GM19043 (cell line): Measurements from ENCODE around the gene AGBL3.

Source experiments
- ATAC-seq: cut with Tn5 transposase; IDR thresholded peaks from one replicate; pipeline ENCODE4 v1.9.1; 2021; ENCODE audit warnings: low read depth; ENCODE audit not compliant: unreplicated experiment

Gene AGBL3

DNA sequence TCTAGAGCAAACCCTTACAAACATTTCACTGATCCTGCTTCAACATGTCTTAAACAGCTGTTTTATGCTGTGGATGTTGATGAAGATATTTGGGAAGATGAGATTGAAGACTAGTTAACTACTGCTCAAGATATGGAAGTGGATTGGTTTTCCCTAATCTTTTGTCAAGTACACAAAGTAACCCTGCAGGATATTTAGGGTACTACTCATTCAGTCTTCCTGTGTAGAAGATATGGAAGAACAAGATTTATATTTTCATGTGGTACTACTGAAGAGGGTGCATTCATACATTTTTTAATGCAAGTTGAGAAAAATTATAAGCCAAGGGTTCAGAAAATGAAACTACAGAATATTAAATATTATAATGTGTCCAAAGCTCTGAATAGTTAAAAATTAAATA lies 143.3 kb downstream of the AGBL3 start:
- ATAC-seq, result no peak

DNA sequence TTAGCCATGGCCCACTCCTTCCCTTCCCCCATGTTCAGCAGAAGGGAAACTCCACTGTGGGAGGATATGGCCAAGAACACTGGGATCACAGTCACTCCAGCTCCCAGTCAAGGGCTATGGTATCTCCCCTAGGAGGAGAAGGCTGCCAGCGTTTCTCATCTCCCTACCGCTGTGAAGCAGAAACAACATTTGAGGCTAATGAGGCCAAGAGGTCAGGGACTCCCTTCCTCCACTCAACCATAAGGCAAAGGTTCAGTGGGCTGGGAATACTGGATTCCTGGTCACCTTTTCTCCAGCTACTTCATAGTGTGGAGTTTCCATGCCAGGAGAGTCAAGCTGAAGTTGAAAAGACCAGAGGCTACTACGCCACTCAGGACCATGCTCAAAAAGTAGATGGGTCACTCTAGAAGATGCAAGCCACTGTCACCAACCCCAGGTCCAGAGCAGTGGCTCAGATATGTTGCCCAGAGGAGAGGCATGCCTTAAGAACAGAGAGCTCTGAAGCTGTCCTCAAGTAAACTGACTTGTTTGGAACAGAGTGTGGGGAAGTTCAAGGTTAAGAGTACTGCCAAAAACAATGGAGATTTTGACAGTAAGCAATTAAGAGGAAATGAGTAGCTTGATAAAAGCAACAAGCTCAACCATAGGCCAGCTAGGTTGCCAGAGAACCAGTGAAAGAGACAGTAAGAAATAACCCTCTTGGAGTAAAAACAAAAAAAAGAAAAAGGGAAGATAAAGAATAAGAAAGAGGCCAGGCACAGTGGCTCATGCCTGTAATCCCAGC lies 157.8 kb downstream of the AGBL3 start:
- ATAC-seq, result no peak

DNA sequence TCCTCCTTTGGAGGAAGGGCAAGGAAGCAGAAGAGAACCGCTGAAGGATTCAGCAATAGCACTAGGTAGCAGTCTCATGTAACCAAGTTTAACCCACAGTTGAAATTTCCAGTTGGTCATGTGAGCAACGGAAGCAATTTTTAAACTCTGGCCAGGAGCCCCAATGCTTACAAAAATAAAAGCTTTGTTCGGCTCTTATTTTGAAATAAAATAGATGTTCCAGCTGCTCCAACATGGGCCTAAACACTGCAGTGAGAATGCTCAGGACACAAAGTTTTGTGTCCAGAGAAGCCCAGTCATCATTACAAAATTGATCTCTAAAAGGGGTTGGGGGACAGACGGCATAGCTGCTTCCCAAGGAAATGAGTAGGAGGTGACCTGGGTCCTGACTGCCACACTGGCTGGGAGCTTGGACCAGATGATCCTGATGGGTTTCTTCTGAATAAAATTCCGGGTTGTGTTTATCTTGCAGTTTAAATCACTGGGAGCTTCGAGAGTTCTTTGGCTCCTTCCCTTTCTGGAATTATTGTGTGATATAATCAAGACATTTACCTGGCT lies 161.1 kb downstream of the AGBL3 start:
- ATAC-seq, result no peak

DNA sequence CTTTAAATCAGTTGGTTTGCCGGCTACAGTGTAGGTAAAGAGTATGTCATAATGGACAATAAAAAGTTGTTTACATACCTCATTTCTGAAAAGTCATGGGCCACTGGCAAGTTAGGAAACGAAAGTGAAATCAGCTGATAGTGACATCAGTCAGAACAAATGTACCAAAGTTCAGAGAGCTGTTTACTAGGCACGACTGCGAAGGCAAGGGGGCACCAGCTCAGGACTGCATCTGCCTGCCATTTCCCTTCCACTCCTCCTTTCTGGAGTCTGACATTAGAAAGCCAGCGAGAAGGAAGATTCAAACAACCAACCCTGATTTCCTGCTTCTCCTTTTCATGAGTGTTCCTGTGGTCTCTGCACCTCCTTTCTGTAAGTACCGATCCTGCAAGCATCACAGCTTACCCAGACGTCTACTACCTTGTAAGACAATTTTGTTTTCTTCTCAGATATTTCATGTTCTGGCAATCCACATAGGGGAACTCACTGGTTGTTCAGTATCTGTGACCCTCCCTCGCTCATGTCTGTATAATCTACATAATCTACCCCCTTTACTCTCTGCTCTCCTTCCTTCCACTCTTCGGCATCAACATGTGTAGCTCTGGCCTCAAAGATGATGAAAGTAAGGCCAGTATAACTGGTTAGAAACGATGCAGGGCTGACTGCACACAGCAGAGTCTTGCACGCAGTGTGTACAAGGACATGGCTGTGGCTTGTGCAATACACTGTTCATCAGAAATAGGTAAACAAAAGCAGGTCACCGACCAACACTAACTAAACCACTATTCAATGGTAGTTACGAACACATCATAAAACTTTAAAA lies 161.8 kb downstream of the AGBL3 start, which contains the start of gene TMEM140:
Gene TMEM140 (plus strand): TSS at position 174 of the 823 bp plus-strand sequence. CDS start 16,370 bp downstream, outside the sequence.
- ATAC-seq, result peak; percentile 58

DNA sequence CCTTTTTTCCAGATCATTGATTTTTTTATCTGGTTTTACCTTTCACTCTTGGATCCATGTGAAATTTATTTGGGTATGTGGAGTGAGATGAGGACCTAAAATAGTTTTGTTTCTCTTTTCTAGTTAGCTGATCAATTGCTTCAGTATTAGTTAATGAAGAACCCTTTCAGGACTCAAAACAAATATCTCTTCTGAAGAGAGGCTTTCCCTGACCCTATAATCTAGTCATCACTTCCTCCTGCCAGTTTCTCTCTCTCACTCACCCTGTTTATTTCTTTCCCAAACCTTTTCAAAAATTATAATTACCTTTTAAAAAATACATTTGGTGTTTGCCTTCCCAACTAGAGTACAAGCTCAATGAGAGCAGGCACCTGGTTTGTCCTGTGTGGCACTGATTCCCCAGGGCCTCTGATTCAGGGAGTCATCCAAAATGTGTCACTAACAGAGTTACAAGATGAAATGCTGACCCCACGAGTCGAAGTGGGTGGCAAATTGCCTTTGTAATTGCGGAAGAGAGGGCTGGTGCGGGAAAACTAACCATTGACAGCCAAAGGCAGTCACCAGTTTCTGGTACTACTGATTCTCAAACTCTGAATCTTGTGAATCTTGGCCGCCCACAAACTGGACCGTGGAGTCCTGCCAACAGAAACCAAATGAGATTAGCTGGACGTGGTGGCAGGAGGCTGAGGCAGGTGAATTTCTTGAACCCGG lies 163.9 kb downstream of the AGBL3 start:
- ATAC-seq, result no peak

DNA sequence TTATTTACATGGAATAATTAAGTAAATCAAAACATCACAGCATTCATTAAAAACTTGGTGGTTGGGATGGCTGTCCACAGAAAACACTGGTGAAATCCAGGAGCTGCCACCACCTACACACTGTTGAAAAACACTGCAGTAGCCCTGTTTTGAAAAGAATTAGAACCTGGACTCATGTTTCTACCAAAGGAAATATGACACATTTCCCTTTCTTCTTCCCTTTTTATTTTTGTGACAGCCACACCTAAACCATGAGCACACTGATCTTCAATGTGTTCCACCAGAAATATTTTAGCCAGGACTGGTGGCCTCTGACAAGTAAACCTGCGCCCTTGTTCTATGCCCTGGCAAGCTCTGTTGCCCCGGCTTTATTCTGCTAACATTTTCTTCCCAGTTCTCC lies 164.8 kb downstream of the AGBL3 start:
- no peak for ATAC-seq

DNA sequence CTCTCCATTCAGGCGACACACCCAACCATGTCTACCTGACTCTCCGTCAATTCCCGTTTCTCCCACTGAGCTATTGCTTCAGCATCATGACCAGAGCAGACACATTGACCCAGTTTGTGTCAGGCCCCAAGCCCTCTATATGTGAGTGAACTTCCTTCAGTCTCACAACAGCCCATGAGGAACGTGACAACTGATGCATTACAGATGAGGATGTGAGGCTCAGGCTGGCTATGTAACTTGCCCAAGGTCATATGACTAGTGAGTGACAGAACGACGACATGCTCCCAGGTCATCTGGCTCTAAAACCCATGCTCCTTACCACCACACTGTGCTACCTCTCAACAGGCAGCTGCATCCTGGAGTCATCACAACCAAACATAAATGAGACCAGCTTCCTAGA lies 165.2 kb downstream of the AGBL3 start:
- no peak for ATAC-seq

DNA sequence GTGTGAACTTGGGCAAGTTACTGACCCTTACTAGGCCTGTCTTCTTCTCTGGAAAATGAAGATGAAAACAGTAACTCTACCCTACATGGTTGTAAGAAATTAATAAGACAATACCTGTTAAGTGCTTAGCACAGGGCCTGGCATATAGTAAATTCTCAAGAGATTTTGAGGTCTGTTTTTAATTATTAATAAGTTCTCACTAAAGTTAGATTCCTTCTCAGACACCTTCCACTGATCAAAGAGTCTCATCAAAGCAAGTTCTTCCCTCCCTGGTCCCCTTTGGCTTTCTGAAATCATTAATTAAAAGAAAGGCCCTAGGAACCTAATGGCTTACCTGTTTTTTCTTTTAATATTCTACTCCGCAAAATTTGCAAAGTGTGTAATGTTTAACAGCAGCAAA lies 166.1 kb downstream of the AGBL3 start:
- ATAC-seq, result no peak

DNA sequence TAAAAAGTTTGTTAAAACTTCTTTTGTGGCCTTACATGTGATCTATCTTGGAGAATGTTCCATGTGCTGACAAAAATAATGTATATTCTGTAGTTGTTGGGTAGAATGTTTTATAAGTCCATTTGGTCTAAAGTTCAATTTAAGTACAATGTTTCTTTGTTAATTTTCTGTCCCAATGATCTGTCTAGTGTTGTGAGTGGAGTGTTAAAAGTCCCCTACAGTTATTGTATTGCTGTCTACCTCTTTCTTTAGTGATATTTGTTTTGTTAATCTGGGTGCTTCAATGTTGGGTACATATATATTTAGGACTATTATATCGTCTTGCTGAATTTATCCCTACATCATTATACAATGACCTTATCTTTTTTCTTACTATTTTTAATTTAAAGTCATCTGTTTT lies 168.4 kb downstream of the AGBL3 start:
- no peak for ATAC-seq

DNA sequence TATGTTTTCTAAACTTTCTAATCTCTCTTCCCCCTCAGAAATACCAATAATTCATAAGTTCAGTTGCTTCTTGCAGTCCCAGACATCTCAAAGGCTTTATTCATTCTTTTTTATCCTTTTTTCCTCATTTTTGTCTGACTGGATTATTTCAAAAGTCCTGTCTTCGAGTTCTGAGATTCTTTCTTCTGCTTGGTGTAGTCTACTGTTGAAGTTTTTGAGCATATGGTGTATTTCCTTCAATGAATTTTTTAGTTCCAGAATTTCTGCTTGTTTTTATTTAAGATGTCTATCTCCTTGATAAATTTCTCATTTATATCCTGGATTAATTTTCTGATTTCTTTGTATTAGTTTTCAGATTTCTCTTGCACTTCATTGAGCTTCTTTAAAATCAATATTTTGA lies 170.0 kb downstream of the AGBL3 start:
- ATAC-seq, result no peak

DNA sequence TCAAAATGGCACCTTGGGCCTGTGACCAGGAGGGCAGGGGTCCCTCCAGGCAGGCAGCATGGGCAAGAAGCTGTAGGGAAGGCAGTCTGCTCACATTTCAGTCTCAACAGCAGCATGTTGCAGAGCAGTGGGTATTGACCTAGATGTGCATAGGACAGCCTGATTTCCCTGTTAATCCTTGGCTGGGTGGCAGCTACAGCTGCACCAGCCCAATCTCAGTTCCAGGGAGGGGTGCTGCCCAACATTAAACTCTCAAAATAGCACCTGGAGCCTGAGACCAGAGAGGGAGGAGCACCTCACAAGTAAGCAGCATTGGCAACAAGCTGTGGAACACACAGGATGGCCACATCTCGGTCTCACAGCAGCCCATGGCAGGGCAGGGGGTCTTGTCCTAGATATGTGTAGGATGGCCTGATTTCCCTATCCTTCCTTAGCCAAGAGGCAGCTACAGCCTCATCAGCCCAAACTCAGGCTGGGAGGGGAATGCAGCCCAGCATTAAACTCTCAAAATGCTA lies 171.9 kb downstream of the AGBL3 start:
- ATAC-seq, result no peak

DNA sequence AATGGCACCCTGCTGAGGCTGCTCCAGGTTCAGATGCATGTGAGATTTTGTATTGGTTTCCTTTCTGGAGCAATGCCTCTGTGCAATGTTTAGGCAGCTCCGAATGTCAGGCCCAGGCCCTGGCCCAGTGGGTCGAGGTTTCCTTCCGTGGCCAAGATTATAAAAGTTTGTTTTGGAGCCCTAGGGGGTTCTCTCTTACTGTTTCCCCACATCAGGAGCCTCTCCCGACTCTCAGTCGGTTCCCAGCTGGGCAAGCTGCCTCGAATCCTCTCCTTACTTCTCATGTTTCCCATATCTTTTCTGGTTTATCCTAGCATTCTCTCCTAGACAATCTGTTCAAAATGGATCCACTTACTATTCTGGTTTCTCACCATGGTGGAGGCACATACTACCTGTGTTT lies 172.6 kb downstream of the AGBL3 start:
- ATAC-seq, result no peak

DNA sequence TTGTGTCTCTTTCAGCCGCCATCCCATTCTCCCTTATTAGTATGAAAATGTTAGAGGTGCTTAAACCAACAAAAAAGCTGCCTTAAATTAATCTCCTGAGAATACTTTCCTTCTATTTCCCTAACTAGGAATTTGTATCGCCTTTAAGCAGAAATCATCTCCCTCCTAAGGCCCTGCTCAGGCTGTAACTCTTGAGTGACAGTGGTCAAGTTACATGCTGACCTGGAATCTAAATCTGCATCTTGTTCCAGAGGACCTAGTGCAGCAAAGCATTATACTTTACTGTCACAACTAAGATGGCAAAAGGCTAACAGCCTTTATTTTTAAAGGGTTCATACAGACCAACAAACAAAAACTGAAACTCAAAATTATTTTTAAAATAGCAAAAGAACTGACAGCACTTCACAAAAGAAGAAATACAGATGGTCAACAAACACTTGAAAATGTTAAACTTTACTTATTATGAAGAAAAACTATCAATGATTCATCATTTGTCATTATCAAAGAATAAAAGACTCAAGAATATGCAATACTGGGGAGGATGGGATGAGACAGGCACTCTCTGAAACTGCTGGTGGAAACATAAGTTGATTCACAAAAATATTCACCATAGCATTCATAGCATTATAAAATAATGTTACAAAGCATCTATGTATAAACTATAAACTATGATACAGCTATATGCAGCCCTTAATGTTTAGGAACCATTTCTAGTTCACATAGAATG lies 173.2 kb downstream of the AGBL3 start:
- no peak for ATAC-seq

DNA sequence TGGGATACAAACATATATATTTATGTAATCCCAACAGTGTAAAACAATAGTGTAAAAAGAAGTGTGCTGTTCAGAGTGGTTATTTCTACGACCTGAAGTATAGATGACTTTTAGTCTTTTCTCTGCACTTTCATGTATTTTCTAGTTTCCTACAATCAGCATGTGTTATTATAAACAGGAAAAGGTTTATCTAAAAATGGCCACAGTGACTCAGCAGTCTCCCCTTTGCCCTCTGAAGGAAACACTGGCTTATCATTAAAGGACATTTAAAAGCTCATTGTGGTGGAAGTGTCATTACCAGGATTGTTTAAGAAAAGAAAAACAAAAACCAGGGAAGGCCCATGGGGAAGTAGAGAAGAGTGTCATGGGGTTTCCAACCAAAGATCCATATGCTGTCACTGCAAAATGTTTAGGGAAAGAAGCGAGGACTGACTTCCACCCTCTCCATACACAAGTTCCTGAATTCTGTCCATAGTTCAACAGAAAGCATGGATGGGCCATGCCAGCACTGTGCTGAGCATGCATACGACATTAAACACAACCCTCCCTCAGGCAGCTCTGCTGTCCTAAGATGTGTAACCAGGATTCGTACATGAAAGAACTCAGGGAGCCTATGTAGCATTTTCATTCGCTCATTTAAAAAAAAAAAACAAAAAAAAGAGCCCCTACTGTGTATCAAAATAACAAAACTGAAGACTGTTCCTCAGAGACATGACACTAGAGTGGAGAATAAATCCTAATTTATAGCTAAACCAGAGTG lies 174.0 kb downstream of the AGBL3 start:
- ATAC-seq, result peak; percentile 53

DNA sequence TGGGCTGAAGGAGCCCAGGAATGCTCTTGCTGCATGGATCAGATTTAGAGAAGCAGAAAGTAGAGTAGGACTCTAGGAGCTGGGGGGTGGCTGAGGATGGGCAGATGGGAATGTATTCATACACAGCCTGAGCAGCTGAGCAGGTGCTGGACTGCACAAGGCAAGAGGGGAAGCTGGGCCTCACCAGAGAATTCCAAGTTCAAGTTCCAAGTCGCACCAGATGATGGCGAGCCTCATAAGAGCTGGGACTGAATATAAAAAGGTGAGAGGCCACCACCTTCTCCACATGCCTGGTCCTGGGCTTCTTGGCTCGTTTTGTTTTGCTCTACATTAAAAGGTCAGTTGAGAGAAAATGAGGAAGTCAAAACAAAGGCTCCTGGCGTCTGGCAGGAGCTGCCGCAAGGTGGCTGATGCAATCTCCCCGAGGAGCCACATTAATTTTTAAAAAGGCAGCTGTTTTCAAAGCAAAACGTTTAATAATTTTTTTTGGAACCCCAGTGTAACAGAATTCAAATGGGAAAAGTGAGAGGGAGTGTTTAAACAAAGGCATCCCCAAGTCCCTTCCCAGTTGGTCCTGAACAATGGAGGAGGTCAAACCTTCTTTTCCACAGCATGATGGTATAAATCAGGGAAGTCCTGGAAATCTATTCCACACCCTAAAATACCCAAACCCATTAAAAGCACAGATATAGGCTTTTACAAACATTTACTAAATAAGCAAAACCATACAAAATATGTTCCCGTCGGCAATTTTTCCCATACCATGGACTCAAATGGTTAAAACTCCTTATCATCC lies 174.7 kb downstream of the AGBL3 start:
- ATAC-seq, result no peak

DNA sequence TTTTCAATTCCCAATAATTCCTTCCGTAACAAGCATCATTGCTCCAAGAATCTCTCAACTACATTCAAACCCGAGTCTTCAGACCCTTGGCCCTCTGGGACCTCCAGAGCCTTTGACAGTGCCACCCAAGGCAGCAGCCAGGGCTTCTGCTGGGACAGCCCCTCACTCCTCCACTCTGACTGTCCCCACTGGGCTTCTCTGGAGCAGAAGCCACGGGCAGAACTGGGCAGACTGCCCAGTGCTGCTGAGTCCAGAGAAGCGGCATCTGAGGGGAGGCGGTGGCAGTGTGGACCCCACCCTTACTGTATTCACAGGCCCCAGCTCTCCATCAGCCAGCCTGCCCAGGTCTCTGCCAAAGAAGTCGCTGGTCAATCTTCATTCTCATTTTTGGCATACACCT lies 175.4 kb downstream of the AGBL3 start:
- ATAC-seq, result no peak

DNA sequence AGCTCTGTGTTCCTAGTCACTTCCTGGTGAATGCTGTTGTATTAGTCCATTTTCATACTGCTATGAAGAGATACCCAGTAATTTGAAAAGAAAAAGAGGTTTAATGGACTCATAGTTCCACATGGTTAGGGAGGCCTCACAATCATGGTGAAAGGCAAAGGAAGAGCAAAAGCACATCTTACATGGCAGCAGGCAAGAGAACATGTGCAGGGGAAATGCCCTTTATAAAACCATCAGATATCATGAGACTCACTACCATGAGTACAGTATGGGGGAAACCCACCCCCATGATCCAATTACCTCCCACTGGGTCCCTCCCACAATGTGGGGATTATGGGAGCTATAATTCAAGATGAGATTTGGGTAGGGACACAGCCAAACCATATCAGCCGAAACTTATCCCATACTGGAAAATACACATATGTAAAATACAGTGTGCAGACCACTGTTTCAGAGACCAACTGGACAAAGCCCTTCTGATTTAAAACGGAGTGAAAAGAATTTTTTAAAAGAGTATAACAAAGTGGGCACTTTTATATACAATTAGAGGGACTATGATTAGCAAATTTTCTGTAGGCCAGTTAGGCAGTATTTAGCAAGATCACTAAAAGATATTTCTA lies 176.2 kb downstream of the AGBL3 start:
- ATAC-seq, result no peak
